Smooth muscle cell of the brain vasculature (primary cell): ENCODE results near the gene ABL1.

Experiments
- DNase-seq: peaks from one replicate; pipeline ENCODE4 v3.0.0-alpha.2; 2012; ENCODE audit warnings: low read depth, low spot score

Gene ABL1

DNA sequence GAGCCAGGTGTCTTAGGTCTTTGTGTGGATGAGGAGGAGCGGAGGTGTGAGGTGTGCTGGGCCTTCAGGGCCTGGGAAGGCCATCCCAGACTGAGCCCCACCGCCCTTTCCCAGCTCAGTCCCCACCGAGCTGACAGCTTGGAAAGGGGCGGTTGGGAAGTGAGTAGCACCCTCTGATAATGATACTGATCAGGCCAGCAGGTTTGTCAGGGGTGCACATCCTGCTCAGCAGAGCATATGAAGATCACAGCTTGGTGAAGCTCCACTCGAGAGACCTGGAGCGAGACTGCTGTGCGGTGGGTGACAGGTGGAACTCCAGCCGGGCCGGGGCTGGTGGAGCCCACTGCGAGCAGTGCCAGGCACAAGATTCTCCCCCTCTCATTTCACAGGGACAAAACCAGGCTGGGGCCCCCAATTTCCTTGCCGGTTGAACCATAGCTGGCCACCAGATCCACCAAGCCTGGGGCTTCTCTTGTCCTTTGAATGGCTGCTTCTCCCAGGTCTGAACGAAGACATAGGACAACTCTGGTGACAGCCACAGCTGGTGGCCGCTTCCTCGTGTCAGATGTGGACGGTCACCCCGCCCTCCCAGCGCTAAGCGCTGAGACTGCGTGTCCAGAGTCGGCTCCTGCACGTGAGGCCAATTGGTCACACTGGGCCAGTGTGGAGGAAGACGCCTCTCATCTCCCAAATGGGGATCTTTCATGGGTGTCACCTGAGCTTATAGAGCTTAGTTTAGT, 53.3 kb downstream of the ABL1 start:
- DNase-seq = no peak

DNA sequence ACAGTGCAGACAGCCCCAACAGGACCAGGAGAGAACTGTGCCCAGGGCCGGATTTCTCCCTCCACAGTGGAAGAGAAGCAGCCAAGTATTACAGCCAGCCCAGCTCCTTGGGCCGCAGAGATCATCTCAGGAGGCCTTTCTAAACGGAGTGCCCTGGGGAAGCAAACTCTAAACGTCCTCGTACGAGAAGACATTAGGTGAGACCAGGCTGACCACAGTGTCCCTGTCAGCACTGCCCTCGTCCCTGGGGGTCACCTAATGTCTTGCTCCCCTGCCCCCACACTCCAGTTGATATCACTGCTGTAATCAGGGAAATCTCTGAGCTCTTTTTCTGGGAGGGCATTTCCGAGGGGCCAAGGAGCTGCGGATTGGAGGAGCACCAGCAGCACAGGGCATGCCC, 55.1 kb downstream of the ABL1 start:
- DNase-seq = no peak

DNA sequence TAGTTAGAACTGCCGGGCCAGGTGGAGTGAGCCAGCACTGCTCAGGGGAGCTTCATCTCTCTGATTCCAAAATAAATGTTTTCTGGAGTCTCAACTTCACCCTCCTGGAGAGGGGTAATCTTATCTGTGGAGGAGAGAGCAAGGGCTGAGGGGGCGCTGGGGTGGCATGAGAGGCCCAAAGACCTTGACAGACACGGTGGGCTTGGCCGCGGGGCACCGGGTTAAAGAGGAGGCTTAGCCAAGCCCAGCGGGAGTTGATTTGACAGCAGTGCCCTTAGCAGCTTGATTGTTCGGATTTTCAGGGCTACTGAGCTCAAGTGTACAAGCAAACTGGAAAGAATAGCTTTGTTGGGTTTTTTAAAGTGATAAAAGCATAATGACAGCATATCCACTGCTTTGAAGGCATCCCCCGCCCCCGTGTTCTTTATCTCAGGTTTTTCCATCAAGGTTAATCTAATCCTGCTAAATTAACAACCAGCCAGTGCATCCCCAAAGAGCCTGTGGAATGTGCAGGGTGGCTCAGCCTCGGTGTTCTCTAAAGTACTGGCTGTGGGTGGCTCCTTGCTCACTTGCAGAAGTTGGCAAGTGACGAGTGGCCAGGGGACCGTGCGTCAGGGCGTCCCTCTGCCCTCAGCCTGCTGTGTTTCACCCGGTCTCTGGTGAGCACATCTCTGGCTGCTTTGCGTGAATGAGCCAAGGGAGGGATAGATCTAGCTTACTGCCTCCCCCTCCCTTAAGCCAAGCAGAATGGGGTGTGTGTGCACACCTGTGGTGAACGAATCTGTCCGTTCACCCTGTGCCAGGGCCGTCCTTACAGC, 56.0 kb downstream of the ABL1 start:
- no peak for DNase-seq

DNA sequence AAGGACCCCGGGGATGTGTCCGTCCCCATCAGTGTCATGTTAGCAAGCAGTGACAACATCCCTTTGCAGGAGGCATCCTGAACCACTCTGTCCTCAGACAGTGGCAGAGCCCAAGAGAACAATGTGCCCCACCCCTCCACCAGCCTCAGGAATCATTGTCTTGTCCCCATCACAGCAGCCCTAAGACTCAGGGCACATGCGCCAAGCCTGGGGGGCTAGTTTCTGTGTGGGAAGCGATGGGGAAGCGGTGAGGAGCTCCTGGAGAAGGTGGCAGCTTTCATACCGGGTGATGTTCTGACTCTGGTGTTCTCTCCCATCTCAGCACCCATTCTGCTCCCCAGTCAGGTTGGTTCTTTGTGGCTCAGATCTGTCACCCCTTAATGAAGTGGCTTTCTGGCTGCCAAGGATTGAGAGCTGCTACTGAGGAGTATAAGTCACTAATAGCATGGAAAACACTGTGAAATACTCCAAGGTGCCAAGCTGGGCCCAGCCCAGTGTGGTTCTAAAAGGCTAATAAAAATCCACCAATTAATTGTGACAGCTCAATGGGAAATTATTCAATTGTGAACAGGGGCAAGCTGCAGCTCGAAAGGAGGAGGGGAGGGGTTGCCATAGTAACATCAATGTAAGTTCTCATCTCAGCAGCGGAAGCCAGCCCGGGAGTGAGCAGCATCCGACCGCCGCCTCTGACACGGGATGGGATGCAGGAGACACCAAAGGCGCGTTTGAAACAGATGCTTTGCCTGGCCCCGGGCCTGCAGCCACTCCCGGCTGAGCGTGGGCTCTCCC, 56.8 kb downstream of the ABL1 start:
- no peak for DNase-seq

DNA sequence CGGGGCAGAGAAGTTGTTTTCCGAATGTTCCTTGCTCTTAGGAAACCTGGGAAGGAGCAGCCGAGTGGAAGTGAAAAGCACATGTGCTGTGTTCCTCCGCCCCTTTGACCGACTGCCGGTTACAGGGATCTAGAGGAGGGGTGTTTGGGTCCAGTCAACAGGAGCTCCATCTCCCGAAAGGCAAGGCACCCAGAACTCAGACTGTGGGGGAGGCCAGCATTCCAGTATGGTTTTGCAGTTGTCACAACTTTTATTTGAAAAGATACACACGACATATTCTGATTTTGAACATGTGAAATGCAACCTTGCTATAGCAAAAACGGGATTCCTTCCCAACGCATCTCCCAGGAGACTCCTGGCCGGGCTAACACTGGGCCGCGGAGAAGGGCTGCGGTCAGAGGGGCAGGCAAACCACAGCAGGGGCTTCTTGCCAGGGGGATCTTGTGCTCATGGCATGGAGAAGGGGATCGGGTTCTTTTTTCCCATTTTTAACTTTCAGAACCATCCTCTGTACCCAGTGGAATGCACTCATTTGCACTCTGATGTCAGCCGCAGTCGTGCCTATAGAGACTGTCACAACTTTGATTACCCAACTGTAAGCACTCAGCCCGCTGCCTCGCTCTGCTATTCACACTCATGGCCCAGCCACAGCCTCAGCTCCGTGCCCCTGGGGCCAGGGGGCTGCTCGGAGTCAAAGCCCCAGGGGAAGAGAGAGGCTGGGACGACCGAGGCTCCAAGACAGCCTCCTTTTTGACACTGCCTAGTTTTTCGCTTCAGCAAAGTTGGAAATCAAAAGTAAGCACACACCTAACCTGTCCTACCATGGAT, 57.6 kb downstream of the ABL1 start:
- no peak for DNase-seq

DNA sequence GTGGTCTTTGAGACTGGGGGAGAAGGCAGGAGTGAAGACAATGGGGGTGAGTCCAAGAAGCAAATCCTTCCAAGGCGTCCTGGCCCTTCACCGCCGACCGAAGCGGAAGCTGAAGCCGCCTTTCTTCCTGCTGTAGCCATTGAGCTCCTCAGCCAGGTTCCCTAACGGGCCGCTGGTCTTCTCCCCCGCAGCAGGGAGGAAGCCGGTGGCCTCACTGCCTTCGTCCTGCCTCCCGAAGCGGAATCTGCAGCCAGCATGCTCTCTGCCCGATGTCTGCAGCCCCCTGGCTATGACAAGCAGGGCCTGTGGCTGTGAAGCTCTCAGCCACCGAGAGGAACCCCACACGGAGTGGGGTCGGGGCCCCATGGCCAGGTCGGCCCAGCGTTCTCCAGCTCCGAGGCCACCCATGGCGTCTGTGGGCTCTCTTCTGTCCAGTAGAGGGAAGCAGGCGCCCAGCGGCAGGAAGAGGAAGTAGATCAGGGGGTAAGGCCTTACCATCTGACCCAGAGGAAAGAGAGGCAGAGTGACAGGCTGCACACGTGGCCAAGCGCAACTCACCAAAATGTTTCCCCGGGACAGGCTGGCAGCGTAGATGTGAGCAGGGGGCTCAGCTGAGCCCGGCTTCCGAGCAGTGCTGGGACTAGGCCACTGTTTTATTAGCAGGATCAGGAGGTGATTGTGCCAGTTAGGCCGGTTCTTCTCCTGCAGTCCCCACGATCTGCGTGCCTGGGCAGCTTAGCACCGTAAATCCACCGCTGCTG, 58.5 kb downstream of the ABL1 start:
- DNase-seq = no peak

DNA sequence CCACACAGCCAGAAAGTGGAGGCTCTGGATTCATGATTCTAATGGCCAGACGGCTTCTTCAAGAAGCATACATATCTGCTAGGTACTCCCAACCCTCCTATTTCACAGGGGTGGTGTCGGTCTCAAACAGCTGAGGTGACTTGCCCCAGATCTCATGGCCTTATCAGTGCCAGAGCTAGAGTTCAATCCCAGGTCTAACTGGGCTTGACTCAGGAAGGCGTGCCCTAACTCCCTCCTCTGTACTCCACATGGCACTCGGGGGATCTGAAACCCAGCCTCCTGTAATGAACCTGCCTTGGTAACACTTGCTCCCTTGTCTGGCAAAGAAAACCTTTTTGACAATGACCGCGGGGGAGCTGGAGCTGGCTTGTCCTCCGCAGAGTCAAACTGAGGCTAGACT, 59.5 kb downstream of the ABL1 start:
- no peak for DNase-seq

DNA sequence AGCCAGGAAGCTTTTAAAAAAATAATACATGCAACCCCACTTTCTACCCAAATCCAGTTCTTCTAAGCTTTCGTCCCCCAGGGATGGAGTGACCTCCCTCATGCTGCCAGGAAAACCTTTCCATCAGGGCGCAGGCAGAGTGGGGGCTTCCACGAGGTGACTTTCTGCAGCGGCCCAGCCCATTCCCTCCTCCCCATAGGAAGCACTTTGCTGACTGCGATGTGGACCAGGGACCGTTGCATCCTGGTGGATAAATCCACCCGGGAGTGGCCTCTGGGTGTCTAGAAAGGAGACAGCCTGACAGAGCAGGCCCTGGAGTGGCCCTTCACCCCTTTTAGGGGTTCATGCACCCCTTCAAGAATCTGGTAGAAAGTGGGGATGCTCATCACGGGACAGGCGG, 60.0 kb downstream of the ABL1 start:
- DNase-seq = no peak

DNA sequence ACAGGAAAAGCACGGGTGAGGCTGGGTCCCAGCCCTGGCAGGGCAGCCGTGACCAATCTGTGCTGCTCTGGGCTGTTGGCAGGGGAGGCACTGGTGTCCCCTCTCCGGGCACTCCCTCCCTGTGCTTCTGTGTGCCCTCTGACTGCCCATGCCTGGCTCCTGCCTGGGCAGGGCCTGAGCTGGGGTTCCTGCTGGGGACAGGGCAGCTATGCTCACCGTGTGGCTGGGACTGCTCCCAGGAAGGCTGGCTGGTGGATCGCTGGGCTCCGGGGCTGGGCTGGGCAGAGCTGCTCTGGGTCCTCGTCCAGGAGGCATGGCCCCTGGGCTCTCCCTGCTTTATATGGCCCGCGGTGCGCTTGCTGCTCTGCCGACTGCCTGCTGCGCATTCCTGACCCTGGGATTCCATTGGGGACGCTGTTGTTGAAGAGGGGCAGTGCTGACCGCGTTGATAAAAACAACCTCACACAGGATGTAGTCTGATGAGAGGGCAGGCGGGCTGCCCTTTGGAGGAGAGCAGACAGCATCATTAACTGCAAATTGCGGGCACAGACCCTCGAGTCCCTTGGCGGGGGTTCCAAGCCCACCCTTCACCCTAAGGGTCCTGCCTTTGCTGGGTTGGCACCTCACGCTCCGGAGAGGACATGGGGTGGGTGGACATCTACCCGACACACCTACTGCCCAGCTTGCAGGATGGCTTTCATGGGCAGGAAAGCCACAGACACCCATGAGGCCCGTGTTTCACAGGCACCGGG, 60.6 kb downstream of the ABL1 start:
- no peak for DNase-seq

DNA sequence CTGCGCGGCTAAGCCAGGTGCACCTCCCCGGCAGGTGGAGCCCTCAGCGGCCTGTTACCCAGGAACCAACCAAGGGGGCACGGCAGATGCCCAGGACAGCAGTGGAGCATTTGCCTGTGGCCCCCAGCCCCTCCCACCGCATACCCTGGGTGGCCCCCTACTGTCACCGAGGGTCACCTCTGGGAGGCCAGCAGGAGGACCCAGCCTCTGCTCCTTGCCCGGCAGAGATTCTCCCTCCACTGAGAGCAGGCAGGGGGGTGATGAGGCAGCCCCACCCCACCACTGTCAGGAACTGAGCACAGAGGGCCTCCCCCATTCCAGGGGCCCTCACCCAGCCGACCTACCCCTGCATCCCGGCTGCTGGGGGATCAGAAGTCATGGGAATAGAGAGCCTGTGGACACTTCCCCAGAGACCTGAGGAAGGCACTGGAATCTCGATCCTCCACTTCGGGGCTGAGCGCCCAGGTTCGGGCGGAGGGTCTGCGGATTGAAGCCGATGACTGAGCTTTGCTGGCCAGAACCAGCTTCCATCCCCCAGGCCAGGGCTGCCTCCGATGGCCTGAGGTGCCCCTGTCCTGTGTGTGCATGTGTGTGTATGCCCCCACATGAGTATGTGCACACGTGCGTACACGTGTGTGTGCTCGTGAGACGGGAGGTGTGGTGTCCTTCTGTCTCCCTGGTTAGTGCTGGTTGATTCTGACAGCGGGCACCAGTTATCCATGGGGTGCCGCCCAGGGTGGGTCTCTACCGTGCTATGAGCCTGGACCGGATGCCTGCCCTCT, 61.4 kb downstream of the ABL1 start, which contains the start of gene QRFP:
Gene QRFP, minus strand, starts transcription at position 580 of the 782 bp plus-strand sequence. CDS start 2,974 bp downstream, outside the sequence.
- DNase-seq = no peak

DNA sequence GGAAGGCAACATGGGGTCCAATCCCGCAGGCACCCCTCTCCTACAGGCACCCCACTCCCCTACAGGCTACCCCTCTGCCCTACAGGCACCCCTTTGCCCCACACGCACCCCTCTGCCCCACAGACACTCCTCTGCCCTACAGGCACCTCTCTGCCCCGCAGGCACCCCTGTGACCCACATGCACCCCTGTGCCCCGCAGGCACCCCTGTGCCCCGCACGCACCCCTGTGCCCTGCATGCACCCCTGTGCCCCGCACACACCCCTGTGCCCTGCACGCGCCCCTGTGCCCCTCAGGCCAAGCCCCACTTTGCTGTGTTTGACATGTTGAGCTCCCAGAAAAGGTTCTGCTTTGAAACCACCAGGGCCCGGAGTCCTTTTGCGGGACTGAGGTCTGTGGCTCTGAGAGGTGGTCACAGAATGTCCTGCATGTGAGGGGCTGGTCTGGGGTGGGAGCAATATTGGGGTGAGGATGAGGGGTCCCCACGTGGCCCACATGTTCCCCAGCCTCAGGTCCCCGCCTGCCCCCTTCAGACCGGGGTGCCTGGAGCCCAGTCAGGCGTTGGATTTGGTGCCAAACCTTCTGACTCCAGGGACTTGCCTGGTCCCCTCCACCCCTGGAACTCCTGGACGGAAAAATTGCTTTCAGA, 62.2 kb downstream of the ABL1 start:
- no peak for DNase-seq

DNA sequence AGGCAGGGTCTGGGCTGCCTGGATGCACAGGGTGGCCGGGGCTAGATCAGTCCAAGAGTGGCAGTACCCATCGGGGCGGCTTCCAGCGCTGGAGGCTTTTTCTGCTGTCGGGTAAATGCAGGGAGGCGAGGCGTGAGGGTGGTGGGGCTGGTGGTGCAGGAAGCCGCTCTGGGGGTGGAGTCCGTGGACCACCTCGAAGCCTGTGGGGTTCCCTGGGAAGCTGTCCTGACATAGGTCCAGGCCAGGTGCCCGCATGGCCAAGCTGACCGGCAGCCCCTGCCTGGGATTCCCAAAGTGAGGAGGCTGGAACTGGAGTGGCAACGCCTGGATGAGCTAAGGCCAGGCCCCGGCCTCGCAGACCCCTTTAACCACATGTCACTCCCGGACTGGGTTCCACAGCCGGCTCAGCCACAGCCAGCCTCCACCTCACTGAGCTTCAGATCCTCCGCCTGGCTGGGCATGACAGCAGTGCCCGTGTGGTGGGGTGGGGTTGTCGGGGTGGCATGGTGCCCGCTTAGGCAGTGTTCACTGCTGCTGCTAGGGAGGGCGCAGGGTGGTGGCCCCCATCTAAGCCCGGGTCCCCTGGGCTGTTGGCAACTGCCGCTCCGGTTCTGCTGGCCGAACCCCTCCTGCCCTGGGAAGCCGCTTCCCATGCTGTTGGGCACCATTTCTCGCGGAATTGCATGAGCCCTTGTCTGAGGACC, 62.9 kb downstream of the ABL1 start:
- DNase-seq = no peak

DNA sequence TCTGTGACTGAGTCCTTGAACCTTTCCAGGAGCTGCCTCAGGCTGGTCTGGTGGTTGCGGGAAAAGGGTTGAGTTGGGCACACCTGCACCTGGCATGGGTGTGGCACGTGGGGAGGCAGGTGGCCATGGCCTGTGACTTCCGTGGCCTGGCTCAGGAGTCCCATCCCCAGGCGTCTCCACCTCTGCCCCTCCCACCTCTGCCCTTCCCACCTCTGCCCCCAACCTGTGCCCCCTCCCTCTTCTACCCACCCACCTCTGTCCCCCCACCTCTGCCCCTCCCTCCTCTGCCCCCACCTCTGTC, 63.4 kb downstream of the ABL1 start:
- no peak for DNase-seq

DNA sequence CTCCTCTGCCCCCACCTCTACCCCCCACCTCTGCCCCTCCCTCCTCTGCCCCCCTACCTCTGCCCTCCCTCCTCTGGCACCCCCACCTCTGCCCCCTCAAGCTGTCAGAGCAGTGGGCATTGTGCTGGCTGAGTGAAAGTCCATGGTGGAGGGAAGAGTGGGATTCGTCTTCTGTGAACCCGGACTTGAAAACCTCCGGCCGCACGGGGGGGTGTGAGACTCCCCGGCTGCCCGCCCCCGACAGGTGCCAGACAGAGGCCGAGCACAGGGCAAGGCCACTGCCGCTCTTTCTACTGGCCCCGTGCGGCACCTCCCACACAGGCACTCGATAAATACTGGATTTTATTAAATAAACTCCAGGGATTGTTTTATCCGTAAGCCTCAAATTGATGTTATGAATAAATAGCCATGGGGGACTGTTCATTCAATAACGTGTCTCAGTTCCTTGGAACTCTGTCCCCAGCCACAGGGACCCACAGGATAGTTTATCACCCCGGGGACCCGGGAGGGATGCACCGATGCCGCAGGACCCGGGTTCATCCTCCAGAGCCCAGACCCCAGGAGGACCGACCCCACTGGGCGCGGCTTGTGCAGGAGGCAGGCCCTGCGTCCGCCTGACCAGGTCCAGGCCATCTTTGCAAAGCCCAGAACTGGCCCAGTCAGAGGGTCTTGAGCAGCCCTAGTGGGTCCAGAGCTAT, 64.1 kb downstream of the ABL1 start:
- no peak for DNase-seq

DNA sequence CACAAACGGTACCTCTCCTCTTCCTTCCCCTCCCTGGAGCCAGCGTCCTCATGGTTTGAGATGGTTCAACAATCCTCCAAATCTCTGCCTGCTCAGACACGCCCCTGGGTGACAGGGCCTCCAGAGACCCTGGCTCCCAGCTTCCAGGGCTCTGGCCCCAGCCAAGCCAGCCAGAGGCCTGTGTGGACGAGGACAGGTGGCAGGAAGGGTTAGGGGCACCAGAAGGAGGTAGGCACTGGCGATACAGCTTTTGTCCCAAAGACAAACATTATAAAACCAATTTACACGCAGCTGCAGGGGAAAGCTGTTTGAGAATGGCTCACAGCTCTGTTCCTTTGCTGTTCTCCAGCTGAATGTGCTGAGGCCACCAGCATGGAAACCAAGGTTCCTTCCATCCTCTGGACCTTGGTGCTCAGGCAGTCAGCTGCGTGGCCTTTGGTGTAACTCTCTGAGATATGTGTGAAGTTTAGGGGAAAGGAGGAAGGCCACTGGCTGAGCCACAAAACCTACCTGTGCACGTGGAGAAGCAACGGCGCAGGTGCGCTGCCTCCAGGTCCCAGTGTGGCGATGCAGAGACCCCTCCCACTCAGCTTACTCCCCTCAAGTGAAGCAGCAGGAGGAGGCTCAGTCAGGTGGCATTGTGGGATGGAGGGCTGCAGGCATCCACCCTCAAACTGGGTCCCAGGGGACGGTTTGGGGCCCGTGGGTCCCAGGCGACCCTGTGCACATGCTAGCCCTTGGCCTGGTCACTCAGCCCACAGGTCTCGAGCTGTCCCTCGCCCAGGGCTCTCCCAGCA, 65.8 kb downstream of the ABL1 start:
- DNase-seq = no peak

DNA sequence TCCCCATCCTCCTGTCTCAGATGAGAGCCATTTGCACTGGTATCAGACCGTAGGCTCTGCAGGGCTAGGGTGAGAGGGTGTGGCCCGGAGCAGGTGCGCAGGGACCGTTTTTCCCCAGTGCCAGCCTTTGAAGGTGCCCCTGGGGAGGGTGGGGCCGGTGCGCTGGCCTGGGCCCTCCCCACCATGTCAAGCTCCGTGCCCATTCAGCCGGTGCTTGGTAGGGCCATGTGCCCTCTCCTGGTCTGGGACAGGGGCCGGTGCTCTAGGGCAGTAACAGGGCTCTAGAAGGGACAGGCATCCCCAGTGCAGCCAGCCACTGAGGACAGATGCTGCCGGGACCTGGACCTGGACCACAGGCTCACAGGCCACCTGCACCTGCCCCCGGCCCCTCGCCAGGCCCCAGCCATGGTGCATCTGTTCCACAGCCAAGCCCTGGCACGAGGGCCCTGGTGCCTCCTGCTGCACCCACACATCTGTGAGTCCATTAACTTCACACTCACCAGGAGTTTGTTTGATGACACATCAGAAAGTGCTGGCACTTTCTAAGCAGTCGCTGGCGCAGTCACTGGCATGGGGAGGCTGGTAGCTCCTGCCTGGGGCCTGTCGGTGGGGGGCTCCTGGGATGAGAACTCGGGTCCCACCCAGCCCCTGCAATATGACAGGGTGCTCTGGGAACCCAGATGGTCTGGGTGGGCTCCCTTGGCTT, 66.6 kb downstream of the ABL1 start:
- DNase-seq = no peak
